ENCODE results near the gene MAP2K5. TPM values are rescaled to one million over a fixed set of nuclear protein-coding genes. Genes with fewer than 3 reads are reported as not detected.

The MAP2K5 gene
- total RNA-seq, 2 donors from 2014 or later = 7.4 to 10.2 TPM

DNA sequence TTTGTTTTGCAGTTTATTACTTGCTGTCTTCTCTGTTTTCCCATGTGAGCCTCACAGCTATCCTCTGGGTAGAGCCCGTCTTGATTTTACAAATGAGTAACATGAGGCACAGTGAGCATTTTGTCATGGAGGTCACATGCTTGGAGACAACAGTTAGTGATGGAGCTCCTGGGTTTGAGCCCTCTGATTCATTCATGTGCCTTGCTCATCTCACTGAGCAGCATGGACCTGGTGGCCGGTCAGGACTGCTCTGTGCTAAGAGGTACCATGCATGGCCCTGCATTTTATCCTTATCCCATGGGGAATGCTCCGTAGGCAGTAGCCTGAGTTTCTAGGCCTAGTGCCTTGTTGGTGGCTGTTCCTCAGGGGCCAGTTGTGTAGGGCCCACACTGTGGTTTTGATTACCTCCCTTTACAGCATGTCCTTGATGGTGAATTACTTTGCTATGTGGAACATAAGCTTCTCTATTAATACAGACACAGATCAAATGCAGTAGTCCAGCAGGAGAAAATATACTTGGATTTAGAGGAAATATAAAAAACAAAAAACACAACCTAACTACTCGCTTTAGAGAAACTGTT, 35.6 kb downstream of the MAP2K5 start:
- DNase-seq (ENCODE audit: low spot score) (no peak), ATAC-seq (ENCODE audit: insufficient number of reproducible peaks, low FRiP score, low read depth) (no peak)
- no peak overlapping the region for H3K27ac ChIP-seq
- H3K4me3 ChIP-seq = no peak overlapping the region
- H3K27me3 ChIP-seq (replicated peaks; ENCODE audit: insufficient read depth) = no peaks in the 10 kb centered on the region
- no peaks in the 10 kb centered on the region for H3K4me1 ChIP-seq (ENCODE audit: control insufficient read depth in 1 of 2, low read depth in 2 of 2)
- H3K36me3 ChIP-seq = no peaks in the 10 kb centered on the region
- no peaks in the 10 kb centered on the region for H3K9me3 ChIP-seq
- TF ChIP-seq, protein P1, sequence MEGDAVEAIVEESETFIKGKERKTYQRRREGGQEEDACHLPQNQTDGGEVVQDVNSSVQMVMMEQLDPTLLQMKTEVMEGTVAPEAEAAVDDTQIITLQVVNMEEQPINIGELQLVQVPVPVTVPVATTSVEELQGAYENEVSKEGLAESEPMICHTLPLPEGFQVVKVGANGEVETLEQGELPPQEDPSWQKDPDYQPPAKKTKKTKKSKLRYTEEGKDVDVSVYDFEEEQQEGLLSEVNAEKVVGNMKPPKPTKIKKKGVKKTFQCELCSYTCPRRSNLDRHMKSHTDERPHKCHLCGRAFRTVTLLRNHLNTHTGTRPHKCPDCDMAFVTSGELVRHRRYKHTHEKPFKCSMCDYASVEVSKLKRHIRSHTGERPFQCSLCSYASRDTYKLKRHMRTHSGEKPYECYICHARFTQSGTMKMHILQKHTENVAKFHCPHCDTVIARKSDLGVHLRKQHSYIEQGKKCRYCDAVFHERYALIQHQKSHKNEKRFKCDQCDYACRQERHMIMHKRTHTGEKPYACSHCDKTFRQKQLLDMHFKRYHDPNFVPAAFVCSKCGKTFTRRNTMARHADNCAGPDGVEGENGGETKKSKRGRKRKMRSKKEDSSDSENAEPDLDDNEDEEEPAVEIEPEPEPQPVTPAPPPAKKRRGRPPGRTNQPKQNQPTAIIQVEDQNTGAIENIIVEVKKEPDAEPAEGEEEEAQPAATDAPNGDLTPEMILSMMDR (IDR thresholded peaks at IDR 0.05) = no peak

DNA sequence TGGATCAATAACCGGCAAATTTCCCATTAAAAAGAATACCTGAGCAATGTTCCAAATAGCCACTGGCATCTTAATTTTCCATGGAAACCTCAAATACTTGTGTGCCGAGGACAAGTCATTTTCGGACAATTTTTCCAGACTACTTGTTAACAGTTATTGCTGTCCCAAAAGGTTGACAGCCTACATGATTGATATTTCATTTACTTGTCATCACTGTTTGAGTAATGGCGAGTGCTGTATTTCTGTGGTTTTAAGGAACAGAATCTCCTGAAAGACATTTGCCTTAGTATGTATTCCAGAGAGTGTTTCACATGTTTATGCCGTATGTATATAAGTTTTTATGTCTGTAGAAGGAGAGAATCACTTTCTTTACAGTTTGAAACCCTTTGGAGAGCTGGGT, 36.7 kb downstream of the MAP2K5 start:
- Histone ChIP-seq H3K4me1 (ENCODE audit: control insufficient read depth in 1 of 2, low read depth in 2 of 2) (no peaks in the 10 kb centered on the region), H3K36me3 (no peaks in the 10 kb centered on the region), H3K27ac (no peak overlapping the region), H3K27me3 (replicated peaks; ENCODE audit: insufficient read depth) (no peaks in the 10 kb centered on the region), H3K9me3 (no peaks in the 10 kb centered on the region), H3K4me3 (no peak overlapping the region)
- DNase-seq (ENCODE audit: low spot score) = no peak
- TF ChIP-seq, protein P1 (IDR thresholded peaks at IDR 0.05) = no peak
- ATAC-seq (ENCODE audit: insufficient number of reproducible peaks, low FRiP score, low read depth) = no peak

DNA sequence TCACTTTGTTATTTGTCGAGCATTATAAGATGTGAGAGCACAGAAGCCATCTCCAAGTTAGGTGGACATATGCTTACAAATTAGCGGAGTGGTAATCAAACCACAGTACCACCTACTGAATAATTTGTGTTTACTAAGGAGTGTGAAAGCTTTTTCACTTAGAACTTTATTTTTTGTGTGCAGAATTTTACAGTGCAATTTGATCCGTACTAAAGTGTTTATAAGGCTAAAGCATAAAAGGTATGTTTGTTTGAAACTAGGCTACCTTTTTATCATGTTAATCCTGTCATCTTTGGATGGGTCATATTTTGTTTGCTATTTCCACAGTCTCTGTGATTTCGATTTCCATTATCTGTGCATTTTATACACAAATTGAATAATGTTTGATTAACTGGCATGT, 37.5 kb downstream of the MAP2K5 start:
- TF ChIP-seq, protein P1 (IDR thresholded peaks at IDR 0.05) = no peak
- Histone ChIP-seq H3K27ac (no peak overlapping the region), H3K4me1 (ENCODE audit: control insufficient read depth in 1 of 2, low read depth in 2 of 2) (no peaks in the 10 kb centered on the region), H3K36me3 (no peaks in the 10 kb centered on the region), H3K4me3 (no peak overlapping the region), H3K27me3 (replicated peaks; ENCODE audit: insufficient read depth) (no peaks in the 10 kb centered on the region), H3K9me3 (no peaks in the 10 kb centered on the region)
- DNase-seq (ENCODE audit: low spot score) = no peak
- ATAC-seq (ENCODE audit: insufficient number of reproducible peaks, low FRiP score, low read depth) = no peak

DNA sequence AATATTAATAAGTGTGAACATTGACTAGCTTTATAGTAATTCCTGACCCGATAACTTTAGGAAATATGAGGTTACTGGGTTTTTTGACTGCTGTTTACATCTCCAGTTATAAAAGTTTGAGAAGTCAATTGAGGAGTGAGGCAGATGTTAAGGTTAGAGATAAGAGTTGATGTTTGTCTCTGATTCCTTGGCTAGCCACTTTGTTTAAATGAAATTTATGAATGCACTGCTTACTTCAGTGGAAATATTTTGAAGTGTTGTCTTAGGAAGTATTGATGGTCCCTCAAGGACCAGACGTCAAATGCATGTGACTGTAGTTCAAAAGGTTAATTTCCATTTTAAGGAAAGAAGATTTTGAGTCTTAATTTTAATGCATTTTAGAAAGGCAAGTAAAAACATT, 41.7 kb downstream of the MAP2K5 start:
- Histone ChIP-seq H3K9me3 (no peaks in the 10 kb centered on the region), H3K4me1 (ENCODE audit: control insufficient read depth in 1 of 2, low read depth in 2 of 2) (no peaks in the 10 kb centered on the region), H3K4me3 (no peak overlapping the region), H3K36me3 (peaks cover 17% of the 10 kb centered on the region), H3K27me3 (replicated peaks; ENCODE audit: insufficient read depth) (no peaks in the 10 kb centered on the region), H3K27ac (no peak overlapping the region)
- no peak for DNase-seq (ENCODE audit: low spot score)
- ATAC-seq (ENCODE audit: insufficient number of reproducible peaks, low FRiP score, low read depth) = no peak
- TF ChIP-seq, protein P1 (IDR thresholded peaks at IDR 0.05) = no peak

DNA sequence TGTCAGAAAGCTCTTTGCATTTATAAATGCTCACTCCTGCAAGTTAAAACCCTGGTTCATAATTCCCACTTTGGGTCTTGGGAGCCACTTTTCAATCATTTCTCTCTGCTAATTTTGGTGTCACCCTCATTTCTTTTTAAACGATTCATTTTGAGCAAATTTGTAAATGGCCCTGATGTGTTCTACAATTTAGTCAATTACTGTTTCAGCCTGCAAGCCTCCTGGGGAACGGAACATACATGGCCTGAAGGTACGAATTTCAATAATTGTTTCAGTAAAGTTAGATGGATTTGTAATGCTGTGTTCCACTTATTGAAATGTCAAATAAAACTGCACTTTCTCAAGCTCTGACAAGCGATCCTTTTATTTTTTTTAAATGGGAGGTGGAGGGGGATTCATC, 43.2 kb downstream of the MAP2K5 start:
- TF ChIP-seq, protein P1 (IDR thresholded peaks at IDR 0.05) = no peak
- no peaks in the 10 kb centered on the region for H3K4me1 ChIP-seq (ENCODE audit: control insufficient read depth in 1 of 2, low read depth in 2 of 2)
- H3K9me3 ChIP-seq = no peaks in the 10 kb centered on the region
- ATAC-seq (ENCODE audit: insufficient number of reproducible peaks, low FRiP score, low read depth) = no peak
- no peaks in the 10 kb centered on the region for H3K27me3 ChIP-seq (replicated peaks; ENCODE audit: insufficient read depth)
- no peak overlapping the region for H3K27ac ChIP-seq
- no peak overlapping the region for H3K4me3 ChIP-seq
- peaks cover 17% of the 10 kb centered on the region for H3K36me3 ChIP-seq
- no peak for DNase-seq (ENCODE audit: low spot score)
